OCI-LY1 (cell line): ENCODE results near the gene CCND1.
"Not testable (repeated sequence)": the region's sequence is repeated elsewhere in the genome, so short reads cannot be mapped to it uniquely, and the experiment has no call there.

Source experiments
- H2AFZ ChIP-seq: fragments of 200-600 bp; sonication (generic), shearing (Covaris generic); 2 replicates; pipeline ENCODE4 v1.6.0; 2014; ENCODE audit warnings: antibody characterized with exemption, mild to moderate bottlenecking, low read length
- H3F3A ChIP-seq: fragments of 200-600 bp; sonication (generic), shearing (Covaris generic); 2 replicates; pipeline ENCODE4 v1.6.0; 2014; ENCODE audit warnings: mild to moderate bottlenecking, antibody characterized with exemption, low read length, moderate library complexity; ENCODE audit not compliant: insufficient read depth
- H3K27ac ChIP-seq: fragments of 200-600 bp; sonication (generic); 2 replicates; pipeline ENCODE4 v1.5.1; 2014; ENCODE audit warnings: low read length, mixed run types, mild to moderate bottlenecking, low read depth; ENCODE audit not compliant: poor library complexity, severe bottlenecking
- H3K27me3 ChIP-seq: fragments of 200-600 bp; sonication (generic); 2 replicates; pipeline ENCODE4 v1.6.0; 2014; ENCODE audit warnings: antibody characterized with exemption, mild to moderate bottlenecking, low read length, moderate library complexity; ENCODE audit not compliant: insufficient read depth
- H3K36me3 ChIP-seq: fragments of 200-600 bp; sonication (generic); 2 replicates; pipeline ENCODE4 v1.6.1; 2014; ENCODE audit warnings: mild to moderate bottlenecking, antibody characterized with exemption, low read length, moderate library complexity, mixed read lengths; ENCODE audit not compliant: insufficient read depth
- H3K4me1 ChIP-seq: fragments of 200-600 bp; sonication (generic); 2 replicates; pipeline ENCODE4 v1.5.1; 2014; ENCODE audit warnings: mild to moderate bottlenecking, low read length, moderate library complexity; ENCODE audit not compliant: insufficient read depth, severe bottlenecking
- H3K4me2 ChIP-seq: fragments of 200-600 bp; sonication (generic), shearing (Covaris generic); 2 replicates; pipeline ENCODE4 v1.6.1; 2014; ENCODE audit warnings: low read length
- H3K4me3 ChIP-seq: fragments of 200-600 bp; sonication (generic); 2 replicates; pipeline ENCODE4 v1.5.1; 2014; ENCODE audit warnings: low read length, low read depth, mild to moderate bottlenecking, mixed read lengths; ENCODE audit not compliant: poor library complexity, severe bottlenecking
- H3K79me2 ChIP-seq: fragments of 200-600 bp; shearing (Covaris generic); 2 replicates; pipeline ENCODE4 v1.6.1; 2016; ENCODE audit warnings: mixed run types, low read length, mixed read lengths; ENCODE audit not compliant: insufficient read depth
- H3K9ac ChIP-seq: fragments of 200-600 bp; sonication (generic), shearing (Covaris generic); 2 replicates; pipeline ENCODE4 v1.6.1; 2014; ENCODE audit warnings: mild to moderate bottlenecking, low read length, mixed read lengths
- H3K9me2 ChIP-seq: fragments of 200-600 bp; sonication (generic), shearing (Covaris generic); 2 replicates; pipeline ENCODE4 v1.6.1; 2014; ENCODE audit warnings: low read depth, mild to moderate bottlenecking, low read length, mixed read lengths
- H3K9me3 ChIP-seq: fragments of 200-600 bp; shearing (Covaris generic); 2 replicates; pipeline ENCODE4 v1.6.1; 2014; ENCODE audit warnings: low read length, mixed read lengths
- H4K20me1 ChIP-seq: fragments of 200-600 bp; sonication (generic), shearing (Covaris generic); 2 replicates; pipeline ENCODE4 v1.6.0; 2016; ENCODE audit warnings: mild to moderate bottlenecking, low read length; ENCODE audit not compliant: insufficient read depth
- CTCF ChIP-seq: fragments of 200-600 bp; sonication (generic), shearing (Covaris generic); IDR thresholded peaks from 2 replicates; pipeline ENCODE4 v1.5.1; 2017; ENCODE audit warnings: mild to moderate bottlenecking, antibody characterized with exemption, low read length, moderate library complexity, mixed read lengths
- EZH2 ChIP-seq: fragments of 200-600 bp; sonication (generic), shearing (Covaris generic); IDR thresholded peaks from 2 replicates; pipeline ENCODE4 v1.8.0; 2017; ENCODE audit warnings: borderline replicate concordance, mixed run types, mild to moderate bottlenecking, antibody characterized with exemption, low read length, moderate library complexity, mixed read lengths

The CCND1 gene

GRCh38 chr11:69686452-69686851 is 45.5 kb downstream of the CCND1 start:
- no peak overlapping the region for H3K9ac ChIP-seq
- no peaks in the 10 kb centered on the region for H3F3A ChIP-seq
- no peaks in the 10 kb centered on the region for H3K9me2 ChIP-seq
- H4K20me1 ChIP-seq: no peaks in the 10 kb centered on the region
- no peak overlapping the region for H3K4me2 ChIP-seq
- no peaks in the 10 kb centered on the region for H3K9me3 ChIP-seq
- no peak overlapping the region for H3K27ac ChIP-seq
- TF ChIP-seq EZH2 (no peak), CTCF (no peak)
- H3K27me3 ChIP-seq: no peaks in the 10 kb centered on the region; the same call in 1 of the 2 replicates
- H3K4me3 ChIP-seq: no peak overlapping the region
- H3K79me2 ChIP-seq: no peaks in the 10 kb centered on the region
- no peak overlapping the region for H2AFZ ChIP-seq
- no peaks in the 10 kb centered on the region for H3K36me3 ChIP-seq
- H3K4me1 ChIP-seq: no peaks in the 10 kb centered on the region

GRCh38 chr11:69686856-69687255 is 45.9 kb downstream of the CCND1 start:
- Histone ChIP-seq H3K4me3 (no peak overlapping the region), H3K4me2 (no peak overlapping the region), H4K20me1 (no peaks in the 10 kb centered on the region), H3K4me1 (no peaks in the 10 kb centered on the region), H3K9me2 (no peaks in the 10 kb centered on the region), H3F3A (no peaks in the 10 kb centered on the region), H3K27ac (no peak overlapping the region), H3K9me3 (no peaks in the 10 kb centered on the region), H3K27me3 (no peaks in the 10 kb centered on the region; the same call in 1 of the 2 replicates), H3K79me2 (no peaks in the 10 kb centered on the region), H3K9ac (no peak overlapping the region), H2AFZ (no peak overlapping the region), H3K36me3 (no peaks in the 10 kb centered on the region)
- TF ChIP-seq EZH2: no peak

DNA sequence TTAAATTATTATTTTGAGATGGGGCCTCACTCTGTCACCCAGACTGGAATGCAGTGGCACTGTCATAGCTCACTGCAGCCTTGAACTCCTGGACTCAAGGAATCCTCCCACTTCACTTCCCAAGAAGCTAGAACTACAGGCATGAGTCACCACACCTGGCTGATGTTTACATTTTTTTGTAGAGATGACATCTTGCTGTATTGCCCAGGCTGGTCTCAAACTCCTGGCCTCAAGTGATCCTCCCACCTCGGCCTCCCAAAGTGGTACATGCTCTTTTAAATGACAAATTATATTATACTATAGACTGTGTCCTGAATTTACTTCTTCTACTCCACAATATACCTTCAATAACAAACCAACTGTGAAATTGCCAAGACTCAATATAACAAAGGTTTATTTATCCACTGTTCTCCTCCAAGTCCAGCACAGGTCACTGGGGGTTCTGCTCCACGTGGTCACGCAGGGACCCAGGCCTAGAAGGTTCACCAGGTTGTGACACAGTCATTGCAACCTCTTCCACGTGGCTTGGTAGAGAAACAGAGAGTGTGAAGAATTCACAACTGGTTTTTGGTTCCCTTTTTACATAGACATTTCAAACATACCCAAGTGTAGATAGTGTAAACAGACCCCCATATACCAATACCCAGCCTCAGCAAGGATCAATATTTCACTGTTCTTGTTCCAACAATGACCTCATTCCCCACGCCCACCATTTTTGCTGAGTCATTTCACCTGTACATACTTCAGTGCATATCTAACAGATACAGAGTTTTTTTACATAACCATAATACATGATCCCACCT is 47.2 kb downstream of the CCND1 start:
- H3K9me2 ChIP-seq, H4K20me1 ChIP-seq, H3K27me3 ChIP-seq, H3K4me2 ChIP-seq, H3K9ac ChIP-seq, H3K79me2 ChIP-seq, H2AFZ ChIP-seq, H3K36me3 ChIP-seq, H3F3A ChIP-seq, H3K4me3 ChIP-seq, H3K9me3 ChIP-seq, H3K27ac ChIP-seq, H3K4me1 ChIP-seq: not testable (repeated sequence)

GRCh38 chr11:69689484-69690319 is 48.7 kb downstream of the CCND1 start:
- no peaks in the 10 kb centered on the region for H3K4me1 ChIP-seq
- TF ChIP-seq CTCF (no peak), EZH2 (no peak)

More at GRCh38 chr11:69689484-69690319, 48.7 kb downstream of the CCND1 start:
- no peak overlapping the region for H3K4me3 ChIP-seq
- H3K9ac ChIP-seq: no peak overlapping the region
- H3K27me3 ChIP-seq: no peaks in the 10 kb centered on the region; the same call in 1 of the 2 replicates
- H3K9me3 ChIP-seq: no peaks in the 10 kb centered on the region
- H3K9me2 ChIP-seq: no peaks in the 10 kb centered on the region
- no peaks in the 10 kb centered on the region for H3F3A ChIP-seq
- H3K36me3 ChIP-seq: no peaks in the 10 kb centered on the region
- H3K4me2 ChIP-seq: no peak overlapping the region
- H2AFZ ChIP-seq: no peak overlapping the region
- no peaks in the 10 kb centered on the region for H4K20me1 ChIP-seq
- no peak overlapping the region for H3K27ac ChIP-seq
- H3K79me2 ChIP-seq: no peaks in the 10 kb centered on the region
